Vagina (tissue), 2 donors: ENCODE measurements around the gene THSD7A. TPM values are rescaled to one million over a fixed set of nuclear protein-coding genes. Genes with fewer than 3 reads are reported as not detected.

ENCODE experiments used
- DNase-seq, 2 donors: peaks; one replicate each; pipeline ENCODE4 v3.0.0-alpha.2; 2017; ENCODE audit errors: extremely low spot score in 2 of 2
- H3K27ac ChIP-seq: fragments of 200-600 bp; sonication (generic); one replicate; pipeline ENCODE4 v1.5.1; 2019
- H3K27me3 ChIP-seq: fragments of 200-600 bp; sonication (generic); one replicate; pipeline ENCODE4 v1.5.1; 2019
- H3K36me3 ChIP-seq, 2 donors: fragments of 200-600 bp; sonication (generic); one replicate each; pipeline ENCODE4 v1.5.1; 2017 to 2019
- H3K4me1 ChIP-seq: fragments of 200-600 bp; sonication (generic); one replicate; pipeline ENCODE4 v1.5.1; 2019
- H3K4me3 ChIP-seq, 2 donors: fragments of 200-600 bp; sonication (generic); 1 replicate in 1 of 2; 2 replicates in 1 of 2; pipeline ENCODE4 v1.5.1; 2016 to 2019
- H3K9me3 ChIP-seq: fragments of 200-600 bp; sonication (generic); one replicate; pipeline ENCODE4 v1.5.1; 2019
- POLR2A ChIP-seq, 2 donors: fragments of 450-650 bp; IDR thresholded peaks; one replicate each; pipeline ENCODE4 v1.6.1; 2017; ENCODE audit warnings: antibody characterized with exemption in 2 of 2, mild to moderate bottlenecking in 2 of 2, moderate library complexity in 2 of 2
- POLR2AphosphoS5 ChIP-seq, 2 donors: sonication (generic); formaldehyde crosslinking; IDR thresholded peaks; one replicate each; pipeline ENCODE4 v1.9.0; 2017; ENCODE audit warnings: antibody characterized with exemption in 2 of 2, mild to moderate bottlenecking in 2 of 2, low read depth in 1 of 2; ENCODE audit not compliant: insufficient read depth in 1 of 2
- intact Hi-C: fragments of 100-400 bp; cut with DNase I; formaldehyde crosslinking; loops from one replicate; pipeline ENCODE4 v1.15.1; 2023
- total RNA-seq: library from RNA; depleted of rRNA; stranded (reverse); fragments of >200 nt; gene quantifications from one replicate; pipeline ENCODE4 v1.2.3, GENCODE V29; 2016
- TF ChIP-seq, protein P1 (sequence below), 3 experiments: fragments of 450-650 bp in 2 of 3; fragments of 200-600 bp in 1 of 3; sonication (generic) in 1 of 3; IDR thresholded peaks; one replicate each; pipeline ENCODE4 v1.5.1; 2017 to 2019; ENCODE audit warnings: antibody characterized with exemption in 3 of 3, mild to moderate bottlenecking in 2 of 3, moderate library complexity in 2 of 3

The THSD7A gene
- total RNA-seq, 1 donor from 2014 or later = 9.3 TPM

GRCh38 chr7:11754933-11755332 is 77.1 kb downstream of the THSD7A start:
- no peaks in the 10 kb centered on the region for H3K36me3 ChIP-seq

DNA sequence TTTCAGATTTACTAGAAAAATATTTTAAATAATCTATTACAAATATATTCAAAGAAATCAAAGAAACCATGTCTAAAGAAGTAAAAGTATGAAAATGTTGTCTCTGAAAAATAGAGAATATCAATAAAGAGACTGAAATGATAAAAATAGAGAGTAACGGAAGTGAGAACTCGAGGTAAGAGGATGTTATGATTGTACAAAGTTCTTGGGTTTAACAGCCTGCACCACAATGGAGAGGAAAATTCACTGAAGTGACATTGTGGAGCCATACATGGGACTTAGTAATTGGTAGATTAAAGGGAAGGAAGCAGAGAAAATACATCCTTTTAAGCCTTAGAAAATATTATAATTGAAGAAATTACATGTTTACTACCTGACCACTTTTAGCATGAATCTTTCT is 77.9 kb downstream of the THSD7A start:
- no peak overlapping the region for H3K27ac ChIP-seq
- TF ChIP-seq POLR2A (IDR thresholded peaks at IDR 0.05) (no peak), POLR2AphosphoS5 (IDR thresholded peaks at IDR 0.05; ENCODE audit: insufficient read depth in 1 of 2, low read depth in 1 of 2) (no peak)
- TF ChIP-seq, protein P1, sequence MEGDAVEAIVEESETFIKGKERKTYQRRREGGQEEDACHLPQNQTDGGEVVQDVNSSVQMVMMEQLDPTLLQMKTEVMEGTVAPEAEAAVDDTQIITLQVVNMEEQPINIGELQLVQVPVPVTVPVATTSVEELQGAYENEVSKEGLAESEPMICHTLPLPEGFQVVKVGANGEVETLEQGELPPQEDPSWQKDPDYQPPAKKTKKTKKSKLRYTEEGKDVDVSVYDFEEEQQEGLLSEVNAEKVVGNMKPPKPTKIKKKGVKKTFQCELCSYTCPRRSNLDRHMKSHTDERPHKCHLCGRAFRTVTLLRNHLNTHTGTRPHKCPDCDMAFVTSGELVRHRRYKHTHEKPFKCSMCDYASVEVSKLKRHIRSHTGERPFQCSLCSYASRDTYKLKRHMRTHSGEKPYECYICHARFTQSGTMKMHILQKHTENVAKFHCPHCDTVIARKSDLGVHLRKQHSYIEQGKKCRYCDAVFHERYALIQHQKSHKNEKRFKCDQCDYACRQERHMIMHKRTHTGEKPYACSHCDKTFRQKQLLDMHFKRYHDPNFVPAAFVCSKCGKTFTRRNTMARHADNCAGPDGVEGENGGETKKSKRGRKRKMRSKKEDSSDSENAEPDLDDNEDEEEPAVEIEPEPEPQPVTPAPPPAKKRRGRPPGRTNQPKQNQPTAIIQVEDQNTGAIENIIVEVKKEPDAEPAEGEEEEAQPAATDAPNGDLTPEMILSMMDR (IDR thresholded peaks at IDR 0.05) = no peak
- H3K4me3 ChIP-seq = no peak overlapping the region
- H3K9me3 ChIP-seq = no peaks in the 10 kb centered on the region
- DNase-seq = no peak
- intact Hi-C loops = no loop called here
- no peaks in the 10 kb centered on the region for H3K36me3 ChIP-seq
- H3K4me1 ChIP-seq = no peaks in the 10 kb centered on the region
- H3K27me3 ChIP-seq = no peaks in the 10 kb centered on the region

More at GRCh38 chr7:11754933-11755332, 77.1 kb downstream of the THSD7A start:
- no peaks in the 10 kb centered on the region for H3K9me3 ChIP-seq
- intact Hi-C loops = no loop called here
- no peak for DNase-seq
- H3K27me3 ChIP-seq = no peaks in the 10 kb centered on the region
- H3K4me1 ChIP-seq = no peaks in the 10 kb centered on the region
- TF ChIP-seq, protein P1 (IDR thresholded peaks at IDR 0.05) = no peak
- no peak for TF ChIP-seq POLR2AphosphoS5 (IDR thresholded peaks at IDR 0.05; ENCODE audit: insufficient read depth in 1 of 2, low read depth in 1 of 2)
- no peak for TF ChIP-seq POLR2A (IDR thresholded peaks at IDR 0.05)
- no peak overlapping the region for H3K27ac ChIP-seq
- no peak overlapping the region for H3K4me3 ChIP-seq

DNA sequence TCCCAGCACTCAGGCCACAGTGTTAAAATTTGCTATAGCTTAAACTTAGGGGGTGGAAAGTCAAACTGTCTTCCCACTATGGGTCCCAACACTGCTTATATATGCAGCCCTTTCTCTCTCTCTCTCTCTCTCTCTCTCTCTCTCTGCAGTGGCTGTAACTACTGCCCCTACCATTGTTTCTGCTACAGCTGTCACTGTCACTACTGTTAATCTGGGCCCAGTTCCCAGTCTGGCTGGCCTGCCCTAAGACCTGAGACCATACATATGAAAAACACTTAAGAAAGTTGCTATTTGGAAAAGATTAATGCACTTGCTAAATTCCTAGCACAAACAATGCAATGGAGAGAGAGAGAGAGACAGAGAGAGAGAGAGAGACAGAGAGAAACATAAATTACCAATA is 78.6 kb downstream of the THSD7A start:
- Histone ChIP-seq H3K9me3 (no peaks in the 10 kb centered on the region), H3K4me1 (no peaks in the 10 kb centered on the region), H3K27ac (no peak overlapping the region), H3K27me3 (no peaks in the 10 kb centered on the region), H3K4me3 (no peak overlapping the region), H3K36me3 (no peaks in the 10 kb centered on the region)
- intact Hi-C loops = no loop called here
- no peak for TF ChIP-seq POLR2A (IDR thresholded peaks at IDR 0.05)
- TF ChIP-seq, protein P1 (IDR thresholded peaks at IDR 0.05) = no peak
- no peak for TF ChIP-seq POLR2AphosphoS5 (IDR thresholded peaks at IDR 0.05; ENCODE audit: insufficient read depth in 1 of 2, low read depth in 1 of 2)
- DNase-seq = no peak

- Histone ChIP-seq H3K4me3 (no peak overlapping the region), H3K27me3 (no peaks in the 10 kb centered on the region), H3K27ac (no peak overlapping the region), H3K4me1 (no peaks in the 10 kb centered on the region), H3K9me3 (no peaks in the 10 kb centered on the region), H3K36me3 (no peaks in the 10 kb centered on the region)
- no peak for TF ChIP-seq POLR2AphosphoS5 (IDR thresholded peaks at IDR 0.05; ENCODE audit: insufficient read depth in 1 of 2, low read depth in 1 of 2)
- TF ChIP-seq POLR2A (IDR thresholded peaks at IDR 0.05) = no peak
- intact Hi-C loops = no loop called here
- DNase-seq = no peak
Measured at GRCh38 chr7:11751807-11752389, 80.1 kb downstream of the THSD7A start.

DNA sequence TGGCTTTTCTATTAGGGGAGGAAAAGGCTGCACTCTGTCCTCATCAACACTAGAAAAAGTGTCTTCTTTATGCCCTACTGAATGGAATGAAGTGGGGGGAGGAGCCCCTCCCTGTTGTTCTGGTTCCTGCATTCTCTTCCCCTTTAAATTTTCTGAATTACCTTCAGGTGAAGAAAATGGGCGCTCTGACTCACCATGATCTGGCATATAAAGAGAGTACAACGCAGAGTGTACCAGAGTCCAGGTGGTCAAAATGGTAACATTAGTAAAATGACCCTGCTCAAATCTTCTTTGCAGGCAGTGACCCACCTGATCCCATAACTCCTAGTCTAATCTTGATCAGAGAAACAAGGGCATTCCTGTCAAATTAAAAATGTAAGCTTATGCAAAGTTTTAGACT is 80.7 kb downstream of the THSD7A start:
- no peaks in the 10 kb centered on the region for H3K4me1 ChIP-seq
- no peaks in the 10 kb centered on the region for H3K27me3 ChIP-seq
- intact Hi-C loops = no loop called here
- no peaks in the 10 kb centered on the region for H3K9me3 ChIP-seq
- H3K4me3 ChIP-seq = no peak overlapping the region
- H3K36me3 ChIP-seq = no peaks in the 10 kb centered on the region
- H3K27ac ChIP-seq = no peak overlapping the region
- TF ChIP-seq, protein P1 (IDR thresholded peaks at IDR 0.05) = no peak
- TF ChIP-seq POLR2A (IDR thresholded peaks at IDR 0.05) = no peak
- no peak for TF ChIP-seq POLR2AphosphoS5 (IDR thresholded peaks at IDR 0.05; ENCODE audit: insufficient read depth in 1 of 2, low read depth in 1 of 2)
- DNase-seq = no peak
